HCT116 (cell line): ENCODE measurements around the gene NR2F6. TPM values are rescaled to one million over a fixed set of nuclear protein-coding genes. Genes with fewer than 3 reads are reported as not detected.

Source experiments
- total RNA-seq: library from RNA; stranded (reverse); gene quantifications from one replicate; pipeline ENCODE4 v1.2.1, GENCODE V29; 2021; ENCODE audit not compliant: unreplicated experiment

The NR2F6 gene
- total RNA-seq, 1 experiment from 2014 or later: 88.0 TPM

Other genes with a start within 250 kb of the NR2F6 start
- gene CPAMD8, start 219.1 kb downstream of the NR2F6 start, total RNA-seq: 0.20 TPM
- gene HAUS8, start 170.5 kb downstream of the NR2F6 start, total RNA-seq: 23.6 TPM
- gene MYO9B, start 170.1 kb downstream of the NR2F6 start, total RNA-seq: 74.6 TPM
- gene USE1, start 30.6 kb downstream of the NR2F6 start, total RNA-seq: 27.5 TPM
- 39.8 TPM for gene OCEL1, start 19.7 kb downstream of the NR2F6 start, total RNA-seq
- gene USHBP1, start 18.8 kb upstream of the NR2F6 start, total RNA-seq: 0.15 TPM
- 93.3 TPM for gene BABAM1, start 21.5 kb upstream of the NR2F6 start, total RNA-seq
- 14.8 TPM for gene ANKLE1, start 36.0 kb upstream of the NR2F6 start, total RNA-seq
- 5.2 TPM for gene ABHD8, start 57.5 kb upstream of the NR2F6 start, total RNA-seq
- 114 TPM for gene MRPL34, start 60.0 kb upstream of the NR2F6 start, total RNA-seq
- 68.6 TPM for gene DDA1, start 63.6 kb upstream of the NR2F6 start, total RNA-seq
- 22.9 TPM for gene ANO8, start 88.9 kb upstream of the NR2F6 start, total RNA-seq
- gene GTPBP3, start 91.6 kb upstream of the NR2F6 start, total RNA-seq: 73.0 TPM
- gene PLVAP, start 131.4 kb upstream of the NR2F6 start, total RNA-seq: 0.47 TPM
- not detected for gene CCDC194, start 148.3 kb upstream of the NR2F6 start, total RNA-seq
- 5.4 TPM for gene BST2, start 159.7 kb upstream of the NR2F6 start, total RNA-seq
- gene MVB12A, start 174.1 kb upstream of the NR2F6 start, total RNA-seq: 91.7 TPM
- 3.4 TPM for gene TMEM221, start 202.7 kb upstream of the NR2F6 start, total RNA-seq
- gene NXNL1, start 215.0 kb upstream of the NR2F6 start, total RNA-seq: not detected
- gene SLC27A1, start 224.6 kb upstream of the NR2F6 start, total RNA-seq: 22.5 TPM